Suppressor macrophage treated with lipopolysaccharide for 4 hours (primary cell): ENCODE results near the gene AGAP2.
"Not testable (repeated sequence)": the region's sequence is repeated elsewhere in the genome, so short reads cannot be mapped to it uniquely, and the experiment has no call there.

Source experiments
- DNase-seq: peaks from one replicate; pipeline ENCODE4 v3.0.0-alpha.2; 2020

AGAP2 gene

DNA sequence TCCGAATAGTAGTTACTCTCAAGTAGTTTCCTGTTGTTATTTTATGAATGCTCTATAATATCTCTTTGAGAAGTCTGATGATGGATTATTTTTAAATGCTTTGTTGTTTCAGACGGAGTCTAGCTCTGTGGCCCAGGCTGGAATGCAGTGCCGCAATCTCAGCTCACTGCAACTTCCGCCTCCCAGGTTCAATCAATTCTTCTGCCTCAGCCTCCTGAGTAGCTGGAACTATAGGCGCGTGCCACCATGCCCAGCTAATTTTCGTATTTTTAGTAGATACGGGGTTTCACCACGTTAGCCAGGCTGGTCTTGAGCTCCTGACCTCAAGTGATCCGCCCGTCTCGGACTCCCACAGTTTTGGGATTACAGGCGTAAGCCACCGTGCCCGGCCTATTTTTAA is 46.0 kb downstream of the AGAP2 start:
- DNase-seq = no peak

DNA sequence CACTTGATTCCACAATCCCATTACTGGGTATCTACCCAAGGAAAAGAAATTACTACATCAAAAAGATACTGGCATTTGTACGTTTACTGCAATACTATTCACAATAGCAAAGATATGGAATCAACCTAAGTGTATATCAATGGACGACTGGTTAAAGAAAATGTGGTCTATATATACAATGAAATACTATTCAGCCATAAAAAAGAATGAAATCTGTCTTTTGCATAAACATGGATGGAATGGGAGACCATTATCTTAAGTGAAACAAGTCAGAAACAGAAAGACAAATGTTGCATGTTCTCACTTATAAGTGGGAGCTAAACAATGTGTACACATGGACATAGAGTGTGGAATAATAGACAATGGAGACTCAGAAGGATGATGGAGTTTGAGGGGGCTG is 49.6 kb downstream of the AGAP2 start:
- no peak for DNase-seq

DNA sequence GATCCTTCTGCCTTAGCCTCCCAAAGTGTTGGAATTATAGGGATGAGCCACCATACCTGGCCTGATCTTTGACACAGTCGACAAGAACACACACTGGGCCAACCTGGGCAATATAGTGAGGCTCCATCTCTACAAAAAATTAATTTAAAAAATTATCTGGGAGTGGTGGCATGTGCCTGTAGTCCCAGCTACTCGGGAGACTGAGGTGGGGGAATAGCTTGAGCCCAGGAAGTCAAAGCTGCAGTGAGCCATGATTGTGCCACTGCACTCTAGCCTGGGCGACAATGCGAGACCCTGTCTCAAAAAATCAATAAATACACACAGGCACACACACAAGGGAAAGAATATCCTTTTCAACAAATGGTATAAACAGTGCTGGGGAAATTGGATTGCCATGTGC is 50.7 kb downstream of the AGAP2 start:
- DNase-seq = no peak

DNA sequence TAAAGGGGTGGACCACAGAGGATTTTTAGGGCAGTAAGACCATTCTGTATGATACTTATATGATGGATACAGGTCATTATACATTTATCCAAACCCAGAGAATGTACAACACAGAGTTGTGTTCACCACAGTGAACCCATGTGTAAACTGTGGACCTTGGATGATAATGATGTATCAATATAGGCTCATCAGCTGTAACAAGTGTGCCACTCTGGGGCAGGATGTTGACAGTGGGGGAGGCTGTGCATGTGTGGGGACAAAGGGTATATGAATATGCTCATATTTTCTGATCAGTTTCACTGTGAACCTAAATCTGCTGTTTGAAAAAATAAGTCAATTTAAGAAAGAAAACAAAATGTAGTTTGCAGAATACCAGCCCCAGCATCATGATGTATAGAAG is 58.8 kb downstream of the AGAP2 start:
- no peak for DNase-seq

DNA sequence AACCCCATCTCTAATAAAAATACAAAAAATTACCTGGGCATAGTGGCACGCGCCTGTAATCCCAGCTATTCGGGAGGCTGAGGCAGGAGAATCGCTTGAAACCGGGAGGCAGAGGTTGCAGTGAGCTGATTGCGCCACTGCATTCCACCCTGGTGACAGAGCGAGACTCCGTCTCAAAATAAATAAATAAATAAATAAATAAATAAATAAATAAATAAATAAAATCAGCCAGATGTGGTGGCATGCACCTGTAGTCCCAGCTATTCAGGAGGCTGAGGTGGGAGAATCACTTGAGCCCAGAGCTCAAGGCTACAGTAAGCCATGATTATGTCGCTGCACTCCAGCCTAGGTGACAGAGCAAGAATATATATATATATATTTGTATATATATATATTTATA is 60.6 kb downstream of the AGAP2 start:
- not testable (repeated sequence) for DNase-seq

DNA sequence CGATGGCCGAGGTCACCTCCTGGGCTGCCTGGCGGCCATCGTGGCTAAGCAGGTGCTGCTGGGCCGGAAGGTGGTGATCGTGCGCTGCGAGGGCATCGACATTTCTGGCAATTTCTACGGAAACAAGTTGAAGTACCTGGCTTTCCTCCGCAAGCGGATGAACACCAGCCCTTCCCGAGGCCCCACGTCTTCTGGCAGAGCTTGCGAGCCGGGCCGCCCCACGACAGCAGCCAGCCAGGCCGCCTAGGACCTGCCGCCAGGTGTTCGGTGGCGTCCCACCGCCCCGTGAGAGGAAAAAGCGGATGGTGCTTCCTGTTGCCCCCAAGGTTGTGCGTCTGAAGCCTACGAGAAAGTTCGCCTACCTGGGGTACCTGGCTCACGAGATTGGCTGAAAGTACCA is 63.9 kb downstream of the AGAP2 start:
- DNase-seq = no peak
